Glomerular visceral epithelial cell (primary cell): Measurements from ENCODE around the gene APPBP2.
"Not testable (repeated sequence)": the region's sequence is repeated elsewhere in the genome, so short reads cannot be mapped to it uniquely, and the experiment has no call there.

ENCODE experiments used
- DNase-seq: peaks from one replicate; pipeline ENCODE4 v3.0.0-alpha.2; 2016; ENCODE audit errors: extremely low spot score

The APPBP2 gene

DNA sequence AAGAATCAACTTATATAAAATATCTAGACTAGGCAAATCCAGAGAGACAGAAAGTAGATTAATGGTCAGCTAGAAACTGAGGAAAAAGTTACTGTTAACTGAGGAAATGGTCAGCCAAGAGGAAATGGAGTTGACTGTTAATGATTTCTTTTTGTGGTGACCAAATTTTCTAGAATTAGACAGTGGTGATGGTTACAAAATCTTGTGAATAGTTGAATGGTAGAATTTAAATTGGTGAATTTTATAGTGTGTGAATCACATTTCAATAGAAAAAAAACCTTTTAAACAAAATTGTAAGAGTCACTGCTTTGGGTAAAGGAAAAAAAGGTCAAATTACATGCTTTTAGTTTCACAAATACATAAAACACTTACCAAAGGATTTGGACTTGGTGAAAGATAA is 30.0 kb downstream of the APPBP2 start:
- peak; percentile 7 for DNase-seq

DNA sequence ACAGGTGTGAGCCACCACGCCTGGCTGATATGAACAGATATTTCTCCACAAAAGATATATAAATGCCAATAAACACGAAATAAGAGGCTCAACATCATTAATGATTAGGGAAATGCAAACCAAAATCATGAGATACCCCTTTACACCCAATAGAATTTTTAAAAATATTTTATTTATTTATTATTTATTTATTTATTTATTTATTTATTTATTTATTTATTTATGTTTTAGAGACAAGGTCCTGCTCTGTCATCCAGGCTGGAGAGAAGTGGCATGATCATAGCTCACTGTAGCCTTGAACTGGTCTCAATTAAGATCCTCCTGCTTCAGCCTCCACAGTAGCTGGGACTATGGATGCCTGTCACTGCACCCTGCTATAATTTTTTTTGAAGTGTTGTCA is 30.8 kb downstream of the APPBP2 start:
- DNase-seq: no peak

DNA sequence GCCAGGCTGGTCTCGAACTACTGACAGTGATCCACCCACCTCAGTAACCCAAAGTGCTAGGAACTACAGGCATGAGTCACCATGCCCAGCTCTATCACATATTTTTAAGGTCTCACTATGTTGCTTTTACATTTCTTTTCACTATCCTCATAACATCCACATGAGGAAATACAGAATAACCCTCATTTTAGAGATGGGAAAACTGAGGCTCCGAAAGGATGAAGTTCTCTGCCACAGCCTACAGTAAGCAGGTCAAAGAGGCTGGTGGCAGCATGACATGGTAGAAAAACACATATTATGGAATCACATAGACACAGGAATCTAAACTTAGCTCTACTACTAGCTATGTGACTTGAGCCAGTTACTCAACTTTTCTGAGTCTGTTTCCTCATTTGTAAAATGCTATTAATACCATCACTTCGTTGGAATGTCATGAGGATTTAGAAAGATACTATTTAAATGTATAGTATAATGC is 32.2 kb downstream of the APPBP2 start:
- DNase-seq: no peak

DNA sequence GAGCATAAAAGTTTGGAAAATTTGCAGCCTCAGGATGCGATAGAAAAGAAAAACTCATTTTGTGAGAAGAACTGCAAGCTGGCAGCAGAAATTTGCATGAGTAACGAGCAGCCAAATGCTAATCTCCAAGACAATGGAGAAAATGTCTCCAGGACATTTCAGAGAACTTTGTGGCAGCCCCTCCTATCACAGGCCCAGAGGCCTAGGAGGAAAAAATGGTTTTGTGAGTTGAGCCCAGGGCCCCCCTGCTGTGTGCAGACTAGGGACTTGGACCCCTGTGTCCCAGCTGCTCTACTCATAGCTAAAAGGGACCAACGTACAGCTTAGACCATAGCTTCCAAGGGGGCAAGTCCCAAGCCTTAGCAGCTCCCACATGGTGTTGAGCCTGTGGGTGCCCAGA is 34.3 kb downstream of the APPBP2 start:
- no peak for DNase-seq

DNA sequence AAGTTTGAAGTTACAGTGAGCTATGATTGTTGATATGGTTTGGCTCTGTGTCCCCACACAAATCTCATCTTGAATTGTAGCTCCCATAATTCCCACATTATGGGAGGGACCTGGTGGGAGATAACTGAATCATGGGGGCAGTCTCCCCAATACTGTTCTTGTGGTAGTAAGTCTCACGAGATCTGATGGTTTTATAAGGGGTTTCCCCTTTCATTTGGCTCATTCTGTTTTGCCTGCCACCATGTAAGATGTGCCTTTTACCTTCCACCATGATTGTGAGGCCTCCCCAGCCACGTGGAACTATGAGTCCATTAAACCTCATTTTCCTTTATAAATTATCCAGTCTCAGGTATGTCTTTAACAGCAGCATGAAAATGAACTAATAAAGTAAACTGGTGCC is 35.4 kb downstream of the APPBP2 start:
- not testable (repeated sequence) for DNase-seq

DNA sequence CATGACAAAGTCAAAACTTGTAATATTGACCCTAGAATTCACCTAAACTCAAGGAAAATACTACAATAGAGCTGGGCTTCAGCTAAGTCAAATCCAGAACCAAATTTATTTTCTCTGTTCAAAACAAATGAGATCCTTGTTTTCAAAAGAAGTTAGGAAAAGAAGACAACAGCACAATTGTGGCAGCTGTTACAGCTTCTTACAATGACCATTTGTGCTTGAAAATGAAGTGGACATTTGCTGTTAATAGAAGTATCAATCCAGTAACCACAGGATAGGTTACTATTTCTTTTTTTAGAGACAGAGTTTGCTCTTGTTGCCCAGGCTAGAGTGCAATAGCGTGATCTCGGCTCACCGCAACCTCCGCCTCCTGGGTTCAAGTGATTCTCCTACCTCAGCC is 44.4 kb downstream of the APPBP2 start:
- no peak for DNase-seq

DNA sequence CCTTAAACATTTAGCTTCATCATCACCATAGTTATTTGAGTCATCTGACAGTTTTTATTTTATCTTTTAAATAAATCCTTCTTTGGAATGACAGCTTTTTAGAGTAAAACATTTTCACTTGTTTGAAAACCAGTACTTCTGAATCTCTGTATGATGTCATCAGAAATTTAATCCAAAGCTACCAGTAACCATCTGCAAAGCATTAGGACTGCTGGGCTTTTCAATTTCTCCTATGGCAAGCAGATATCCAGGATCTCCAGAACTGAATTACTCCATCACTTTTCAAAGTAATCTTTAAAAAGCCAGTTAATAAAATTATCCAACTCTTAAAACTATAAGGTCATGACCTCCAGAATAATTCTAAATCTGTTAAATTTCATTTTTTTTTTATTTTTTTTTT is 52.3 kb downstream of the APPBP2 start:
- DNase-seq: no peak

DNA sequence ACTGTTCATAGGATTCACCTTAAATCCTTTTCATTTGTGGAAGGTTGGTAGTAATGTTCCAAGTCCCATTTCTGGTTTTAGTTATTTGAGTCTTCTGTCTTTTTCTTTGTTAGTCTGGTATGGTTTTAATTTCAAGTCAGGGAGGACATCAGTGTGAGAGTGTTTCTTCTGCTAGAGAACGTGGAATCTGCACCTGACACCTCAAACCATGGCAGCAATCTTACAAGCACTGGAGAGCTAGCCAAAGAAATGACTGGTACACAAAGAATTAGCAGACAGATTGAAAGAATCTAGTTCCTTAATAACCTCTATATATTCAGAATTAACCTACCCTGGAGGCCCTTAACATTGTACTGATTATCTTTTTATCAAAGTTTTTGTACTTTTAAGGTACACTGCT is 53.6 kb downstream of the APPBP2 start:
- no peak for DNase-seq

DNA sequence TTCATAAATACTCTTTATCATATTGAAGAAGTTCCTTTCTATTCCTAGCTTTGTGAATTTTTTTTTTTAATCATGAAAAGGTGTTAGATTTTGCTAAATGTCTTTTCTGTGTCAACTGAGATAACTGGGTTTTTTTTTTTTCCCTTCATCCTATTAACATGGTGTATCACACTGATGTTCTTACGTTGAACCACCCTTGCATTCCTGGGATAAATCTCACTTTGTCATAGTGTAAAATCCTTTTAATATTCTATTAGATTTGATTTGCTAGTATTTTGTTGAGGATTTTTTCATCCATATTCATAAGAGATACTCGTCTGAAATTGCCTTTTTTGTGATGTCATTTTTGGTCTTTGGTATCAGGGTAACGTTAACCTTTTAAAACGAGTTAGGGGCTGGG is 54.6 kb downstream of the APPBP2 start:
- DNase-seq: no peak

DNA sequence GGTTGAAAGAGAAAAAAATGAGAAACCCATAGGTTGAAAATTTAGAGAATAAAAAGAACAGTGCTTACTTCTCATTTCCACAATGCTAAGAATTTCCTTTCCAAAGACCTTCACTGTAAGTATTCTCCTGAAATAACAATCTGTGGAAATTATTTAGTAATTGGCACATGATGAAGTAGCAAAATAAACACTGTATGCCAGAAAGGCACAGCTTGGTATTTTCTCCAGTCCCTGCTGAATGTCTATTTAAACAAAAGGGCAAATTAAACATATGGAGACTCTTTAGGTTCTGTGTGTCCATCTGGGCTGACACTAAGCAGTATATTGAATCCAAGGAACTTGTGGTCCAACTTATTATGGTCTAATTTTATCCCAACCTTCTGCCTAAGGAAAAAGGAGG is 57.7 kb downstream of the APPBP2 start:
- DNase-seq: no peak

DNA sequence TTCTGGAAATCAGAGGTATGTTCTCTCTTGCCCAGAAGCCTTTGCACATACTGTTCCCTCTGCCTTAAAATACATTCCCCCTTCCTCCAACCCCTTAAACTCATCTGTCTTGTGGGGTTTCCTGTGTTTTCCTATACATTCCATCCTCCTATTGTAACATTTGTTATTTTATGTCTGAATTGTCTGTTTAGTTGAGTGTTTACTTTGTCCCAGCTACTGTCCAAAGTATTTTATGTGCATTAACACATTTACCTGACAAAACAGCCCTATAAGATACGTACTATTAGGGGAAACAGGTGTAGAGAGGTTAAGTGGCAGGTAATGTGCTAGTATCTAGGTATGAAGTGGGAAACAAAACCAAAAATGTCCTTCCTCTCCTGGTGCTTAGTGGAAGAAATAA is 61.7 kb downstream of the APPBP2 start:
- no peak for DNase-seq

DNA sequence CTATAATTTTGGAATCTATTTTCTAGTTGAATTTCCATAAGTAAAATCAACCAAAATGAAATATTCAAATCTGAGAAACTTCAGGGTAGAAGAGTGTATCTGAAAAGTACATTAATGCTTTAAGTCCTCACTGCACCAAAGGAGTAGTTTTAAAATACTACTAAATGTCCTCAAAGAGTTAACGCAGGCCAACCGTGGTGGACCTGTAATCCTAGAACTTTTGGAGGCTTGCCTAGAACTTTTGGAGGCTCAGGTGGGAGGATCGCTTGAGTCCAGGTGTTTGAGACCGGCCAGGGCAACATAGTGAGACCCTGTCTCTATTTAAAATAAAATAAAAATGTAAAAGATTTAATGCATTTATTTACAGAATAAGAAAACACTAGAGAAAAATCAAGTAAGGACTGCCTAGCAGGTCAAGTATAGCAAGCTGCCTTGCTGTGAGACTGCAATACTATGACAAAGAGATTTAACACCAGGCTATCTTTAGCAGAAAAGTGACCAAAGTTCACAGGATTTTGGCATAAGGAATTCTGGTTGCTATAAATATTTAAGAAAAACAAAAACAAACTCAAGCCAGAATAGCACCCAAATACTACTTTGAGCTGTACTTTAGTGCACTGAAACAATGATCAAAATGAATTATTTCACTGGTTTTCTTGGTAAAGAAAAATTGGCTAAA is 62.7 kb downstream of the APPBP2 start:
- DNase-seq: no peak

DNA sequence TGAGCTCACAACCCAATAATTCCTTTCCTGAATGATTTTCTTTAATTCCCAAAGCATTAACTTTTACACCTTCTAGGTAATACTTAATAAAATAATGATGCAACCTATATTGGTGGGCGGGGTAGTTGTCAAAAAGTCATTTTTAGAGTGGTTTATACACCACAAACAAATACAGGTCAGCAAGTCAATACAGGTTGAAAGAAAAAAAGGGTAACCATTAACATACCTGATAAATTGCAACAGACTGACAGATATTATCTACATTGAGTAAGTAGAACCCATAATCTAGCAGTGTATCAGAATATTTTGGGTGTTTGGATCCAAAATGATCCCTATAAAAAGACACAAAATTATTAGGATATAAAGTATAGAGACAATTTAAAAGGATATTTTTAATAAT is 64.5 kb downstream of the APPBP2 start:
- no peak for DNase-seq

DNA sequence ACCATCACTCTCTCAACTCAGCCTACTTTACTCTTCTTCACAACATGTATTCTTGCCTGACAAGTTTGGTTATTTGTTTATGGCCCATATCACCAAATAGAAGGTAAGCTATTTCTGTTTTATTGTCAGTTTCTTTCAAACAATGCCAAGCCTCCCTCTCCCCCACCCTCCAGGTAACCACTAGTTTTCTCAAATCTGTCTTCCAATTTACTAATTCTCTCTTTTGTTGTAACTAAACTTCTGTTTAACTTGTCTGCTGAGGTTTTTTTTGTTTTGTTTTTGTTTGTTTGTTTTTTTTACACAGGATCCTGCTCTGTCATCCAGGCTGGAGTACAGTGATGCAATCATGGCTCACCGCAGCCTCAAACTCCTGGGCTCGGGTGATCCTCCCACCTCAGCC is 68.9 kb downstream of the APPBP2 start:
- DNase-seq: no peak

DNA sequence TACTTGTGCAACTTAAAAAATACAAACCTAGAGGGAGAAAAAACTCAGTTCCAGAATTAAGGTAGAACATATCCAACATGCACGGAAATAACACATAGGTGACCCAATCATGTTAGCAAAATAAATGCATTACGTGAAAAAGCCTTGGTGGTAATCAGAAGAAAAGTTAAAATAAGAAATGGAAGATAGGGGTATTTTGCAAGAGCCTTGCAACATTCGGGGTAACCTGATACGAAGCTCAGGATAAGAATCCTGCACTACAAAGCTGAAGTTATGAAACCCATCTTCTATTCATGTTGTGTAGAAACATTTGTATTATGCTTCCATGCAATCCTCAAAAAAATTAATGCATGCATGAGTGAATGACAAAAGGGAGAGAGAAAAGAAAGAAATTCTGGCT is 70.7 kb downstream of the APPBP2 start:
- DNase-seq: no peak

DNA sequence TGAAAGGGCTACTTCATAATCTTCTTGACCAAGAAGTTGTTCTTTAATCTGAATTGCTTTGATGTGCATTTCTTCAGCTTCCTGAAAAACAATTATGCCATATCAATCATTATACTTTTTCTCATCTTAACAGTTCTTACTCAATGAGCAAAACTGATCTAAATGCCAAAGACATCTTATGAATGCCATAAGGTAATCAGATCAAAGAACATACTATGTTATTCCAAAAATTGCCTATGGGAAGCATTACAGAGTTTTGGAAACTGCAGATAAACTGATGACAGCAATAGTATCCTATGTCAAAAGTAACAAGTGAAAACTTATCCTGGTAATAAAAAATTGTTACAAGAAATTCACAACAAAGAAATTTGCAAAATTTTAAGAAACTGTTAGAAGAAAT is 74.1 kb downstream of the APPBP2 start:
- DNase-seq: no peak

DNA sequence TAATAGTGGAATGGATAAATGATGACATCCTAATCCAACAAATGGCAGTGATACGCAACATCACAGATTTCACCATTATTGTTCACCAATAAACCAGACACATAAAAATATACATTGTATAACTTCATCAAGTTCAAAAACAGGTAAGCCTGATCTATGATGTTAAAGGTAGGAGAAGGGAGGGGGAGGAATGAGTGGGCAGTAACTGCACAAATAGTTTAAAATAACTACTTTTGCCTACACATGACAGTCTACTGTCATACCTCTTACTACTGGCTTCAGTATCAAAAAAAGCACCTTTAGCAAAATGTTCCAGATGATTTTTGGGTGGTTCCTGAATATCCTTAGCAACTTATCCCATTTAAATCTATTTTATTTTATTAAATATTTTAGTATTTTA is 75.0 kb downstream of the APPBP2 start:
- DNase-seq: no peak

DNA sequence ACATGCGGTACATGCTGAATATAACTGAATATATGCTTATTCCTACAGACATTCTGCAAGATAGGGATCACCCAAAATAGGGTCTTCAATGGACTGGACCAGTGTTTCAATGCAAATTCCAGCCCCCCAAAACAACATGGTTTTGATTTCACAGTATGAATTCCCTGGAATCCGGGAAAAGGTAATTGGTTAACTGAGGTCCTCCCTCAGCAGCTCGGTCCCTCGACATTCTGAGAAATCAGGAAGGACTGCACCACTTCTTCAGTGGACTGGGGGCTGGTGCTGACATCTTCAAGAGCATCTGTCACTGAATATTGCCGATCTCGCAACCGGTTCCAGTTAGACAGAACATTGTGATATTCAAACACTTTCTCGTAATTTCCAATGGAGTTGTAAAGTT is 78.7 kb downstream of the APPBP2 start:
- DNase-seq: no peak

DNA sequence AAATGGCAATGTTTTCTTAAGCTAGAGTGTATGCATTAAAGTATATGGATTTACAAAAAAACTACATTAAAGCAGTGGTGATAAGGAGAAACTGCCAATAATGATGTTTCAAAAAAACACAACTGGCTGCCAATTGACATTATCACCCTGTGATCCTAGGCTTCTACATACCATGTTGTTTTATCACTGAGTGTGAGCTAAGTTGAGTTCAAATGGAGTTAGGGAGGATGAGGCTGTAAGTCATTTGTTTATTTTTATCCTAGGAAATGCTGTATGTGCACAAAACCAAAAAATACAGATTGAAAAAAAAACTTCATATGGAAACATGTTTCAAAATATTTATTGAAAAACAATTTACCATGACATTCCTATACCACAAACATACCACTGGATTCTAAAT is 80.9 kb downstream of the APPBP2 start:
- no peak for DNase-seq

DNA sequence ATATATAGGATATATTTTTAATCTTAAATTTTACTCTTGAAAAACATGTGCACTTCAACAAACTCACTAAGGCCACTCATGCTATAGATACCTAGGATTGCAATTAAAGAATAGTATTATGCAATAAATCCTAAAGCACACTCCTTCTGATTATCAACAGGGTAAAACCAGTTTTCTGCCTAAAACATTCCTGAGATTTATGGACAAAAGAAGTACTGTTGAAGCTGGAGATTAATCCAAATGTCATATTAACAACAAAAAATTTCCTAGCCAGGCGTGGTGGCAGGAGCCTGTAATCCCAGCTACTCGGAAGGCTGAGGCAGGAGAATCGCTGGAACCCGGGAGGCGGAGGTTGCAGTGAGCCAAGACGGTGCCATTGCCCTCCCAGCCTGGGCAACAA is 82.3 kb downstream of the APPBP2 start:
- DNase-seq: no peak

DNA sequence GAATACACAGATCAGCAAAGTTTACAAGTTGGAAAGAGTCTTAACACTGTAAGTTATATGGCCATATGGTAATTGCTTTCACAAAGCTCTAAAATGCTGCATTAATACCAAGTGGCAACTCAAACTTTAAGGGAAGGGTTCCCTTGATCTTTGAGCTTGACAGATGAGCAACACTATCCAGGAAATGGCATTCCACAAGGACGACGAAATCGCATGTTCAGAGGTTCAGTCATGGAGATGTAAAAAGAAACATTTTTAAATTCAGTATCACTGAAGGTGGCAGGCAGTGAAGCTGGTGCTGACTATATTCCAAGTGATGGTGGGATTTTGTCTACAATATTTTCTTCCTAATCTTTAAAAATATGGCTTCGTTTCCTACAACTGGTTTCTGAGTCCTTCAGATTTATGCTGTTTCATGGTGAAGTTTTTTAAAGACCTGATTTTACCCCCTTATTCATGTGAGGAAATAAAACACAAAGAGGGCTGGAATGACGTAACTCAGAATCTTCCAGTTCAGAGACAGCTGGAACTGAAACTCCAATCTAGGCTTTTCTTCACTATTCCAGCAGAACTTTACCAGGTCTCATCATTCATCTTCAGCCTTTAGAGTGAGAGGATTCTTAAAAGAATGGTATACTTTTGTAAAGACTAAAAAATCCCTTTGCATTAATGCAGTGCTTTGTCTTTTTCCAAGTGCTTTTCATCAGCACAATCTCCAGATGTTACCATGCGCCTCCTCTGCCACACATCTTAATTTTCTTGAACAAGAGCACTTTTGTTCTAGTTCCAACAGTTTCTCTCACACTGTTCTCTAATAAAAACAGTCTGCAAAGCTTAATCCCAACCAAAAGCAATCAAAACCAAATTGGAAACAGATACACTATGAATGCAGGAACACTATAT is 83.5 kb downstream of the APPBP2 start:
- DNase-seq: peak; percentile 29

DNA sequence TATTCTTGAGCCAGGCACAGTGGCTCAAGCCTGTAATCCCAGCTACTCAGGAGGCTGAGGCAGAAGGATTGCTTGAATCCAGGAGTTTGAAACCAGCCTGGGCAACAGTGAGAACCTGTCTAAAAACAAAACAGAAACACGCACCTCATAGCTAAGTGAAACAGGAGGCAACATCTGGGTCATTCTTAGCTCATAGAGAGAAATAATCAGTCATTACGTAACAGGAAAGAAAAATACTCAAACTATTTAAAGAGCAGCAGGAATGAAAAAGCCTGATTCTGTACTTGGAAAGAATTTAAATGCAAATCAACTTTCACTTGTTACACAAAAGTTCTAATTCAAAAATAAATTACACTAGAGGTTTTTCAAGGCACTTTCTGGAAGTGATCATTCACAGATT is 86.5 kb downstream of the APPBP2 start:
- no peak for DNase-seq

DNA sequence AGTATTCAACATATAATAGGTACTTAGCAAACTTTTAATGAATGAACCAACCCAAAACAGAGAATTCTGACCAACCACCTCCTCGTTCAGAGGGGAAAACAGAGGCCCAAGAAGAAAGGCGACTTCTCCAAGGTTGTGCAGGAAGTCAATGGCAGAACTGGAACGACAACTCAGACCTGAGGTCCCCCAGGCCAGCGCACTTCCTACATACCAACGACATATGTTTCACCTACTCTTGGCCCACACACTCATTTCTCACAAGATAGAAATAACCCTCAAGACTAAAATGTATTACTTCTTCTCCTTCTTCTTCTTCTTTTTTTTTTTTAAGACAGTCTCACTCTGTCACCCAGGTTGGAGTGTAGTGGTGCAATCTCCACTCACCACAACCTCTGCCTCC is 89.4 kb downstream of the APPBP2 start:
- no peak for DNase-seq
